Subcutaneous adipose tissue (tissue), 4 donors: ENCODE measurements around the gene DNAJC10. TPM values are rescaled to one million over a fixed set of nuclear protein-coding genes. Genes with fewer than 3 reads are reported as not detected.

Source experiments
- CTCF ChIP-seq: fragments of 450-650 bp; IDR thresholded peaks from one replicate; pipeline ENCODE4 v1.5.1; 2016; ENCODE audit warnings: low read depth, mild to moderate bottlenecking, control low read depth, antibody characterized with exemption, moderate library complexity
- total RNA-seq, 4 donors: library from RNA; depleted of rRNA; stranded (reverse); fragments of >200 nt; gene quantifications; one replicate each; pipeline ENCODE4 v1.1.0, GENCODE V29; 2016

DNAJC10 gene, protein sequence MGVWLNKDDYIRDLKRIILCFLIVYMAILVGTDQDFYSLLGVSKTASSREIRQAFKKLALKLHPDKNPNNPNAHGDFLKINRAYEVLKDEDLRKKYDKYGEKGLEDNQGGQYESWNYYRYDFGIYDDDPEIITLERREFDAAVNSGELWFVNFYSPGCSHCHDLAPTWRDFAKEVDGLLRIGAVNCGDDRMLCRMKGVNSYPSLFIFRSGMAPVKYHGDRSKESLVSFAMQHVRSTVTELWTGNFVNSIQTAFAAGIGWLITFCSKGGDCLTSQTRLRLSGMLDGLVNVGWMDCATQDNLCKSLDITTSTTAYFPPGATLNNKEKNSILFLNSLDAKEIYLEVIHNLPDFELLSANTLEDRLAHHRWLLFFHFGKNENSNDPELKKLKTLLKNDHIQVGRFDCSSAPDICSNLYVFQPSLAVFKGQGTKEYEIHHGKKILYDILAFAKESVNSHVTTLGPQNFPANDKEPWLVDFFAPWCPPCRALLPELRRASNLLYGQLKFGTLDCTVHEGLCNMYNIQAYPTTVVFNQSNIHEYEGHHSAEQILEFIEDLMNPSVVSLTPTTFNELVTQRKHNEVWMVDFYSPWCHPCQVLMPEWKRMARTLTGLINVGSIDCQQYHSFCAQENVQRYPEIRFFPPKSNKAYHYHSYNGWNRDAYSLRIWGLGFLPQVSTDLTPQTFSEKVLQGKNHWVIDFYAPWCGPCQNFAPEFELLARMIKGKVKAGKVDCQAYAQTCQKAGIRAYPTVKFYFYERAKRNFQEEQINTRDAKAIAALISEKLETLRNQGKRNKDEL
- total RNA-seq = 10 to 100 TPM; 38.4 to 61.5 (median 49.8) TPM

DNA sequence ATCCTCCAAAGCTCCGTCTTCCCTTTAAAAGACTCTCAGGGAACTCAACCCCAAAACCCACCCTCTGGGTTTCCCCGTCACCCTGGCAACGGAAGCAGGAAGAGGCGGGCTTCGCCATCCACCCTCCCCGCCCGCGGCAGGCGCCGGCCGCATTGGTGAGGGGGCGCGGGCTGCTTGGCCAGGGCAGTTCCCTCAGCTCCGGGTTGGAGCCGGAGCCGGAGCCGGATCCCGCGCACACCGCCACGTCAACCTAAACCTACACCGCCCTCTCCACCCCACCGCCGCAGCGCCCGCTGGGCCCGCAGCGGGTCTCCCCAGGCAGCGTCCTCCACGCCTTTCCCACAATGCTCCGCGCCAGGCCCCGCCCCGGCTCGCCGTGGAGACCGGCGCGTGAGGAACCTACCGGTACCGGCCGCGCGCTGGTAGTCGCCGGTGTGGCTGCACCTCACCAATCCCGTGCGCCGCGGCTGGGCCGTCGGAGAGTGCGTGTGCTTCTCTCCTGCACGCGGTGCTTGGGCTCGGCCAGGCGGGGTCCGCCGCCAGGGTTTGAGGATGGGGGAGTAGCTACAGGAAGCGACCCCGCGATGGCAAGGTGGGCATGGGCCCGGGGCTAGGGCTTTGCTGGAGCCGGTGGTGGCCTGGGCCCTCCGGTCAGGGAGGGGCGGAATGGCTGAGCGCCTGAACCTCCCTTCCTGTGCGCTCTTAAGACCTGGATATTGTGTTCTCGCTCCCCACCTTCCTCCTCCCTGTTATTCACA, at the start of gene DNAJC10:
TSS of gene DNAJC10 (plus strand) at position 366 of the 758 bp plus-strand sequence. CDS start 1,830 bp downstream, outside the sequence.
- no peak for TF ChIP-seq CTCF

DNA sequence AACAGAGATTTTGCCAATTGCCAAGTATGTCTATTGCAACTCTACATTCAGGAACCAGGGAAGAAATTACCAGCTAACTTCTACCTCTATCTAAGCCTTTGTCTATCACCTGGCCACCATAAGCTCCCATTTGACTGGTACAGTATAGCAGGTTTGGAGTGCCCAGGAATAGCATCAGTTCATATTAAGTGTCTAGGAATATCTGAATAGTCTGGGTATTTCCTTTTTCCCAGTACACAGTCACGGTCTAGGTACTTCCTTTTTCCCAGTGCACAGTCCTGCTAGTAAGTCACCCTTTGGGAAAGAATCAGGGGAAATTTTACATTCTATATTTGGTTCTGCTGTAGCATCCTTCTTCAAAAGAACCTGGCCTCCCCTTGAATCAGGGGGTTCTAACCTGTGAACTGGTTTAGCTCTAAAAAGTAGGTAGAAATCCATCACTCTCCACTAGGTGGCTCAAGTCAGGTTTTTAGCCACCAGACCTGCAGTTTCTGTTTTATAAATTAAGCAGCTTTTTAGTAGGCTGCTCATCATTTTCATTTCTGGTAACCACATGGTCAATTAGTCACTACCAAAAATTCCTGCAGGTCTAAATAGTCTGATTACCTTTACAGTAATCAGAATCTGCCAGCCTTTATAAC, 49.3 kb upstream of the DNAJC10 start:
- TF ChIP-seq CTCF = no peak

- TF ChIP-seq CTCF = no peak
These were observed 48.8 kb upstream of the DNAJC10 start for GRCh38 chr2:182667315-182667695.

- TF ChIP-seq CTCF = no peak
These were observed 47.4 kb upstream of the DNAJC10 start for GRCh38 chr2:182668671-182669070.

GRCh38 chr2:182672466-182673165, 43.4 kb upstream of the DNAJC10 start:
- no peak for TF ChIP-seq CTCF

GRCh38 chr2:182680837-182681236, 35.2 kb upstream of the DNAJC10 start:
- TF ChIP-seq CTCF = no peak
